Measurements from ENCODE around the gene NPL.

Gene NPL

DNA sequence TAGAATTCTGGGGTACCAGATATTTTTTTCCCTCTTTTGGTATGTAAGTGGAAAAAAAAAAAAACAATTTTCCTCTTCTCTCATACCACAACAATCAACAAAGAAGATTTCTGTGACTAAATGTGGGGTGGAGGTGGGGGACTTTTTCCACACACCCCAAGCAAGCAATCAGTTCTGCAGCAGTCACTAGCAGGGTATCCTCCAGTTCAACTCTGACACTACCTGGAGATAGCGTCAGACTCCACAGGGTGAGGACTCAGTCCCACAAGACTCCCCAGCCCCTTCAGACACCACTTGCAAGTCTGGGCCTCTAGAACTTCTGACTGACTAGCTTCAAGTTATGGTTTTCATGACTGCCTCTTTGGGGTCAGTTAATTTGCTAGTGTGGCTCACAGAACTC is 55.8 kb downstream of the NPL start:
- H3K4me1 ChIP-seq (ENCODE audit: insufficient read depth, low read length, severe bottlenecking) = peaks cover 23% of the 10 kb centered on the region
- no peak overlapping the region for H3K4me3 ChIP-seq (ENCODE audit: low read depth, low read length, poor library complexity, severe bottlenecking)
- no peaks in the 10 kb centered on the region for H3F3A ChIP-seq (ENCODE audit: insufficient read depth, low read length)
- no peaks in the 10 kb centered on the region for H3K27me3 ChIP-seq (ENCODE audit: insufficient read depth, low read length)
- H3K79me2 ChIP-seq (ENCODE audit: insufficient read depth, low read length) = peaks cover 100% of the 10 kb centered on the region
- H4K20me1 ChIP-seq (ENCODE audit: insufficient read depth, low read length) = peaks cover 23% of the 10 kb centered on the region
- no peak overlapping the region for H2AFZ ChIP-seq (ENCODE audit: low read length)
- H3K27ac ChIP-seq (ENCODE audit: low read depth, low read length, poor library complexity, severe bottlenecking) = no peak overlapping the region
- no peaks in the 10 kb centered on the region for H3K9me3 ChIP-seq (ENCODE audit: low read length)
- H3K9me2 ChIP-seq (ENCODE audit: low read depth, low read length) = no peaks in the 10 kb centered on the region
- H3K36me3 ChIP-seq (ENCODE audit: insufficient read depth, low read length) = peaks cover 99% of the 10 kb centered on the region
- H3K4me2 ChIP-seq (ENCODE audit: low read length) = no peak overlapping the region
- no peak for TF ChIP-seq CTCF (IDR thresholded peaks at IDR 0.05; ENCODE audit: low read length)
- no peak for TF ChIP-seq EZH2 (IDR thresholded peaks at IDR 0.05; ENCODE audit: borderline replicate concordance, low read length)
- no peak overlapping the region for H3K9ac ChIP-seq (ENCODE audit: low read length)

DNA sequence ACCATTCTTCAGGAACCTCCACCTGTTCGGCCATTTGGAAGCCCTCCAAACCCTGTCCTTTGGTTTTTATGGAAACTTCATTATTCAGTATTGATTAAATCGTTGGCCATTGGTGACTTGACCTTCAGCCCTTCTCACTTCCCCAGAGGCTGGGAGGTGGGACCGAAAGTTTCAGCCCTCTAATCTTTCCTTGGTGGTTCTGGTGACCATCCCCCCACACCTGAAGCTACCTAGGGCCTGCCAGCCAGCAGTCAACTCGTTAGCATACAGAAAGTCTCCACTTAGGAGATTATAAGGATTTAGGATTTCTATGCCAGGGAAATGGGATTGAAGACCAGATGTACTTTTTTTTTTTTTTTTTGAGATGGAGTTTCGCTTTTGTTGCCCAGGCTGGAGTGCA is 56.3 kb downstream of the NPL start:
- H3K79me2 ChIP-seq (ENCODE audit: insufficient read depth, low read length) = peaks cover 100% of the 10 kb centered on the region
- H3K4me2 ChIP-seq (ENCODE audit: low read length) = no peak overlapping the region
- H3F3A ChIP-seq (ENCODE audit: insufficient read depth, low read length) = no peaks in the 10 kb centered on the region
- H3K9ac ChIP-seq (ENCODE audit: low read length) = no peak overlapping the region
- H3K4me1 ChIP-seq (ENCODE audit: insufficient read depth, low read length, severe bottlenecking) = peaks cover 19% of the 10 kb centered on the region
- H3K4me3 ChIP-seq (ENCODE audit: low read depth, low read length, poor library complexity, severe bottlenecking) = no peak overlapping the region
- no peaks in the 10 kb centered on the region for H3K9me3 ChIP-seq (ENCODE audit: low read length)
- H4K20me1 ChIP-seq (ENCODE audit: insufficient read depth, low read length) = peaks cover 23% of the 10 kb centered on the region
- no peak overlapping the region for H3K27ac ChIP-seq (ENCODE audit: low read depth, low read length, poor library complexity, severe bottlenecking)
- H3K36me3 ChIP-seq (ENCODE audit: insufficient read depth, low read length) = peaks cover 99% of the 10 kb centered on the region
- no peaks in the 10 kb centered on the region for H3K9me2 ChIP-seq (ENCODE audit: low read depth, low read length)
- no peak overlapping the region for H2AFZ ChIP-seq (ENCODE audit: low read length)
- H3K27me3 ChIP-seq (ENCODE audit: insufficient read depth, low read length) = no peaks in the 10 kb centered on the region
- TF ChIP-seq EZH2 (IDR thresholded peaks at IDR 0.05; ENCODE audit: borderline replicate concordance, low read length) = no peak
- no peak for TF ChIP-seq CTCF (IDR thresholded peaks at IDR 0.05; ENCODE audit: low read length)

GRCh38 chr1:182847105-182847504 is 57.5 kb downstream of the NPL start:
- H4K20me1 ChIP-seq (ENCODE audit: insufficient read depth, low read length) = peaks cover 20% of the 10 kb centered on the region
- H3K79me2 ChIP-seq (ENCODE audit: insufficient read depth, low read length) = peaks cover 93% of the 10 kb centered on the region
- no peaks in the 10 kb centered on the region for H3K9me2 ChIP-seq (ENCODE audit: low read depth, low read length)
- no peaks in the 10 kb centered on the region for H3K9me3 ChIP-seq (ENCODE audit: low read length)
- H3K4me2 ChIP-seq (ENCODE audit: low read length) = no peak overlapping the region
- H3K9ac ChIP-seq (ENCODE audit: low read length) = no peak overlapping the region
- H2AFZ ChIP-seq (ENCODE audit: low read length) = no peak overlapping the region
- no peaks in the 10 kb centered on the region for H3F3A ChIP-seq (ENCODE audit: insufficient read depth, low read length)
- no peak overlapping the region for H3K4me3 ChIP-seq (ENCODE audit: low read depth, low read length, poor library complexity, severe bottlenecking)
- H3K4me1 ChIP-seq (ENCODE audit: insufficient read depth, low read length, severe bottlenecking) = peaks cover 7% of the 10 kb centered on the region
- H3K36me3 ChIP-seq (ENCODE audit: insufficient read depth, low read length) = peaks cover 99% of the 10 kb centered on the region
- H3K27me3 ChIP-seq (ENCODE audit: insufficient read depth, low read length) = no peaks in the 10 kb centered on the region
- TF ChIP-seq CTCF (IDR thresholded peaks at IDR 0.05; ENCODE audit: low read length) (no peak), EZH2 (IDR thresholded peaks at IDR 0.05; ENCODE audit: borderline replicate concordance, low read length) (no peak)
- H3K27ac ChIP-seq (ENCODE audit: low read depth, low read length, poor library complexity, severe bottlenecking) = no peak overlapping the region

Measured in OCI-LY1 (cell line).